H9 (cell line): ENCODE measurements around the gene DLGAP4. TPM values are rescaled to one million over a fixed set of nuclear protein-coding genes. Genes with fewer than 3 reads are reported as not detected.

Experiments
- DNase-seq: peaks from one replicate; pipeline ENCODE4 v3.0.0-alpha.2; 2017
- H2AFZ ChIP-seq: one replicate; pipeline ENCODE4 v1.6.1; 2013; ENCODE audit warnings: mild to moderate bottlenecking, low read length, control low read depth, moderate library complexity
- H2AK5ac ChIP-seq: 2 replicates; pipeline ENCODE4 v1.6.1; 2013; ENCODE audit warnings: low read length, control low read depth, mixed read lengths; ENCODE audit not compliant: insufficient read length
- H2BK120ac ChIP-seq: one replicate; pipeline ENCODE4 v1.6.1; 2013; ENCODE audit warnings: low read depth, mild to moderate bottlenecking, low read length, control low read depth, inconsistent platforms; ENCODE audit not compliant: poor library complexity, severe bottlenecking
- H2BK12ac ChIP-seq: 2 replicates; pipeline ENCODE4 v1.6.1; 2013; ENCODE audit warnings: low read length, control low read depth, mixed read lengths, low read depth; ENCODE audit not compliant: insufficient read length
- H2BK15ac ChIP-seq: 2 replicates; pipeline ENCODE4 v1.6.1; 2013; ENCODE audit warnings: low read depth, low read length, control low read depth
- H2BK20ac ChIP-seq: one replicate; pipeline ENCODE4 v1.6.1; 2013; ENCODE audit warnings: low read depth, mild to moderate bottlenecking, low read length, control low read depth, inconsistent platforms; ENCODE audit not compliant: poor library complexity, severe bottlenecking
- H2BK5ac ChIP-seq: 2 replicates; pipeline ENCODE4 v1.6.1; 2013; ENCODE audit warnings: low read length, control low read depth, mixed read lengths; ENCODE audit not compliant: insufficient read length
- H3K14ac ChIP-seq: 2 replicates; pipeline ENCODE4 v1.6.1; 2013; ENCODE audit warnings: low read length, control low read depth; ENCODE audit not compliant: insufficient read depth
- H3K18ac ChIP-seq: 2 replicates; pipeline ENCODE4 v1.6.1; 2013; ENCODE audit warnings: low read depth, mild to moderate bottlenecking, mixed read lengths, low read length, control low read depth; ENCODE audit not compliant: insufficient read length
- H3K23ac ChIP-seq: 2 replicates; pipeline ENCODE4 v1.6.1; 2013; ENCODE audit warnings: low read length, control low read depth, mixed read lengths, low read depth; ENCODE audit not compliant: insufficient read length
- H3K23me2 ChIP-seq: 2 replicates; pipeline ENCODE4 v1.6.1; 2013; ENCODE audit warnings: low read depth, mild to moderate bottlenecking, mixed read lengths, low read length, control low read depth; ENCODE audit not compliant: insufficient read length, poor library complexity, severe bottlenecking
- H3K27ac ChIP-seq: 2 replicates; pipeline ENCODE4 v1.5.1; 2013; ENCODE audit warnings: low read length, control low read depth, mixed read lengths, low read depth; ENCODE audit not compliant: insufficient read length
- H3K27me3 ChIP-seq: 2 replicates; pipeline ENCODE4 v1.6.1; 2013; ENCODE audit warnings: low read length, control low read depth, inconsistent platforms; ENCODE audit not compliant: insufficient read depth
- H3K4ac ChIP-seq: 2 replicates; pipeline ENCODE4 v1.6.1; 2013; ENCODE audit warnings: low read depth, mild to moderate bottlenecking, control low read depth, inconsistent platforms, low read length, moderate library complexity
- H3K4me1 ChIP-seq: 2 replicates; pipeline ENCODE4 v1.6.1; 2013; ENCODE audit warnings: low read length, control low read depth, inconsistent platforms; ENCODE audit not compliant: insufficient read depth
- H3K4me2 ChIP-seq: 2 replicates; pipeline ENCODE4 v1.6.1; 2013; ENCODE audit warnings: low read length, control low read depth, mixed read lengths; ENCODE audit not compliant: insufficient read length, insufficient read depth
- H3K56ac ChIP-seq: 2 replicates; pipeline ENCODE4 v1.6.1; 2013; ENCODE audit warnings: low read depth, mild to moderate bottlenecking, mixed read lengths, low read length, control low read depth; ENCODE audit not compliant: insufficient read length
- H3K79me1 ChIP-seq: 2 replicates; pipeline ENCODE4 v1.6.1; 2013; ENCODE audit warnings: low read depth, mild to moderate bottlenecking, moderate library complexity, low read length, control low read depth, inconsistent platforms; ENCODE audit not compliant: insufficient read depth, poor library complexity, severe bottlenecking
- H3K79me2 ChIP-seq: 2 replicates; pipeline ENCODE4 v1.6.1; 2013; ENCODE audit warnings: low read length, control low read depth, inconsistent platforms; ENCODE audit not compliant: insufficient read depth
- H3K9ac ChIP-seq: 2 replicates; pipeline ENCODE4 v1.6.1; 2013; ENCODE audit warnings: low read length, control low read depth, mixed read lengths; ENCODE audit not compliant: insufficient read length; ENCODE audit errors: extremely low read depth
- H3K9me3 ChIP-seq: one replicate; pipeline ENCODE4 v1.6.1; 2013; ENCODE audit warnings: low read depth, low read length, inconsistent platforms; ENCODE audit not compliant: control insufficient read depth
- H3T11ph ChIP-seq: one replicate; pipeline ENCODE4 v1.6.1; 2013; ENCODE audit warnings: mild to moderate bottlenecking, low read length, control low read depth, inconsistent platforms
- H4K20me1 ChIP-seq: one replicate; pipeline ENCODE4 v1.6.1; 2013; ENCODE audit not compliant: control insufficient read depth, insufficient read length, insufficient read depth
- H4K5ac ChIP-seq: 2 replicates; pipeline ENCODE4 v1.6.1; 2013; ENCODE audit warnings: low read depth, mild to moderate bottlenecking, mixed read lengths, low read length, control low read depth; ENCODE audit not compliant: insufficient read length
- H4K8ac ChIP-seq: replicated peaks from 2 replicates; pipeline ENCODE4 v1.6.1; 2013; ENCODE audit warnings: low read length, control low read depth, mixed read lengths, low read depth; ENCODE audit not compliant: insufficient read length
- H4K91ac ChIP-seq: 2 replicates; pipeline ENCODE4 v1.6.1; 2013; ENCODE audit warnings: low read depth, mild to moderate bottlenecking, moderate library complexity, mixed read lengths, low read length, control low read depth; ENCODE audit not compliant: insufficient read length
- H3K27ac Mint-ChIP-seq, 3 experiments: 2 replicates in 2 of 3; 3 replicates in 1 of 3; pipeline ENCODE4 v1.8.0; 2020 to 2021; ENCODE audit warnings: mixed read lengths in 3 of 3, mild to moderate bottlenecking in 1 of 3, moderate library complexity in 1 of 3
- H3K27me3 Mint-ChIP-seq: 2 replicates; pipeline ENCODE4 v1.8.0; 2021; ENCODE audit warnings: low read depth, mild to moderate bottlenecking, moderate library complexity, mixed read lengths
- H3K36me3 Mint-ChIP-seq, 3 experiments: 2 replicates in 2 of 3; 3 replicates in 1 of 3; pipeline ENCODE4 v1.8.0; 2020 to 2021; ENCODE audit warnings: low read depth in 3 of 3, mixed read lengths in 3 of 3; ENCODE audit not compliant: insufficient read depth in 1 of 3
- H3K4me1 Mint-ChIP-seq, 2 experiments: 2 replicates each; pipeline ENCODE4 v1.8.0; 2020; ENCODE audit warnings: mixed read lengths in 2 of 2
- H3K4me3 Mint-ChIP-seq, 2 experiments: 2 replicates in 1 of 2; 3 replicates in 1 of 2; pipeline ENCODE4 v1.8.0; 2020 to 2021; ENCODE audit warnings: mild to moderate bottlenecking in 2 of 2, mixed read lengths in 2 of 2, moderate library complexity in 1 of 2
- H3K9me3 Mint-ChIP-seq, 2 experiments: 2 replicates in 1 of 2; 3 replicates in 1 of 2; pipeline ENCODE4 v1.8.0; 2020; ENCODE audit warnings: mild to moderate bottlenecking in 2 of 2, mixed read lengths in 2 of 2, moderate library complexity in 1 of 2
- WGBS: extraction: QIAGEN DNeasy Blood & Tissue Kit; methylation state at CpG from one replicate; pipeline ENCODE4 v1.1.7; 2013; ENCODE audit warnings: missing lambda C conversion rate, low lambda C conversion rate, mixed read lengths; ENCODE audit not compliant: insufficient read length; ENCODE audit errors: extremely low coverage; 5-methylcytosine and 5-hydroxymethylcytosine counted together
- total RNA-seq: library from RNA; stranded (reverse); gene quantifications from 2 replicates; pipeline ENCODE4 v1.2.1, GENCODE V29; 2021
- TF ChIP-seq, protein P1 (sequence below): fragments of 200-600 bp; sonication (generic); conservative IDR thresholded peaks from 3 replicates; pipeline ENCODE4 v1.8.0; 2021; ENCODE audit warnings: antibody characterized with exemption, mild to moderate bottlenecking

Gene DLGAP4
- total RNA-seq, 1 experiment from 2014 or later: 48.0 TPM

DNA sequence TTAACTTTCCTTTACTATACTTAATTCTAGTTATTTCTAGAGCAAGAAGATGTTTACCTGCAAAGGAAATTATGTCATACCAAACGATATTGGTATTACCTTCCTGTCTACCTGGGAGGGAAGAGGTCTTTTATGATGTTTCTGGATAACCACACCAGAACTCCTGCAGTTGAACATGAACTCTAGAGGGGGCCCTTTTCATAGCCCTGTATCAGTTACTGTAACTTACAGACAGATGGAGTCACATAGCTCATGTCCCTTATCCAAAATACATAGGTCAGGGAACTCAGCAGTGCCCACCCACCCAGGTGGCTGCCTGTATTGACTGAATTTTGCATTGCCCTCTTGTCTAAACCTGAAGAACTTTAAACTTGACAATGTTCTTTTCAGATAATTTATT is 200.1 kb downstream of the DLGAP4 start:
- no peaks in the 10 kb centered on the region for H3K27me3 ChIP-seq
- no peaks in the 10 kb centered on the region for H4K20me1 ChIP-seq
- no peak overlapping the region for H4K5ac ChIP-seq
- H3K79me1 ChIP-seq: no peaks in the 10 kb centered on the region
- no peaks in the 10 kb centered on the region for H3K23me2 ChIP-seq
- no peak overlapping the region for H2BK5ac ChIP-seq
- H3K4me2 ChIP-seq: no peak overlapping the region
- no peak overlapping the region for H2BK12ac ChIP-seq
- H3K79me2 ChIP-seq: no peaks in the 10 kb centered on the region
- H2AFZ ChIP-seq: no peak overlapping the region
- no peak overlapping the region for H3K14ac ChIP-seq
- no peak overlapping the region for H3K18ac ChIP-seq
- H3K9me3 ChIP-seq: no peaks in the 10 kb centered on the region
- no peak overlapping the region for H3K4ac ChIP-seq
- no peak overlapping the region for H2BK15ac ChIP-seq
- Mint-ChIP-seq H3K36me3 (peaks cover 7 to 61% (median 46%) of the 10 kb centered on the region in 3 experiments; a peak in 6 of 7 replicates), H3K4me1 (no peaks in the 10 kb centered on the region), H3K9me3 (no peaks in the 10 kb centered on the region), H3K4me3 (no peak overlapping the region), H3K27me3 (no peaks in the 10 kb centered on the region), H3K27ac (no peak overlapping the region)
- H3T11ph ChIP-seq: no peak overlapping the region
- WGBS: no CpG with 5 or more reads among the region's 1 CpG
- H2AK5ac ChIP-seq: no peak overlapping the region
- H4K8ac ChIP-seq: no peak overlapping the region
- TF ChIP-seq, protein P1, sequence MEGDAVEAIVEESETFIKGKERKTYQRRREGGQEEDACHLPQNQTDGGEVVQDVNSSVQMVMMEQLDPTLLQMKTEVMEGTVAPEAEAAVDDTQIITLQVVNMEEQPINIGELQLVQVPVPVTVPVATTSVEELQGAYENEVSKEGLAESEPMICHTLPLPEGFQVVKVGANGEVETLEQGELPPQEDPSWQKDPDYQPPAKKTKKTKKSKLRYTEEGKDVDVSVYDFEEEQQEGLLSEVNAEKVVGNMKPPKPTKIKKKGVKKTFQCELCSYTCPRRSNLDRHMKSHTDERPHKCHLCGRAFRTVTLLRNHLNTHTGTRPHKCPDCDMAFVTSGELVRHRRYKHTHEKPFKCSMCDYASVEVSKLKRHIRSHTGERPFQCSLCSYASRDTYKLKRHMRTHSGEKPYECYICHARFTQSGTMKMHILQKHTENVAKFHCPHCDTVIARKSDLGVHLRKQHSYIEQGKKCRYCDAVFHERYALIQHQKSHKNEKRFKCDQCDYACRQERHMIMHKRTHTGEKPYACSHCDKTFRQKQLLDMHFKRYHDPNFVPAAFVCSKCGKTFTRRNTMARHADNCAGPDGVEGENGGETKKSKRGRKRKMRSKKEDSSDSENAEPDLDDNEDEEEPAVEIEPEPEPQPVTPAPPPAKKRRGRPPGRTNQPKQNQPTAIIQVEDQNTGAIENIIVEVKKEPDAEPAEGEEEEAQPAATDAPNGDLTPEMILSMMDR: peak; percentile 58
- H3K56ac ChIP-seq: no peak overlapping the region
- H2BK120ac ChIP-seq: no peak overlapping the region
- H3K27ac ChIP-seq: no peak overlapping the region
- H3K23ac ChIP-seq: no peak overlapping the region
- no peak overlapping the region for H4K91ac ChIP-seq
- no peak overlapping the region for H2BK20ac ChIP-seq
- no peaks in the 10 kb centered on the region for H3K4me1 ChIP-seq
- no peak for DNase-seq
- no peak overlapping the region for H3K9ac ChIP-seq
